Activated CD4-positive, alpha-beta T cell treated with anti-CD3 and anti-CD28 coated beads for 4 hours (primary cell): ENCODE results near the gene TPBGL.
"Not testable (repeated sequence)": the region's sequence is repeated elsewhere in the genome, so short reads cannot be mapped to it uniquely, and the experiment has no call there.

ENCODE experiments used
- DNase-seq, 2 donors: peaks; one replicate each; pipeline ENCODE4 v3.0.0-alpha.2; 2020

The TPBGL gene

GRCh38 chr11:75273411-75274391, 33.1 kb downstream of the TPBGL start:
- no peak for DNase-seq

GRCh38 chr11:75274716-75275115, 34.1 kb downstream of the TPBGL start:
- DNase-seq = not testable (repeated sequence)

- DNase-seq = peak; percentile 60 to 63
These were observed 35.0 kb downstream of the TPBGL start for GRCh38 chr11:75275581-75275980.

GRCh38 chr11:75276186-75276585, 35.6 kb downstream of the TPBGL start:
- DNase-seq = no peak

GRCh38 chr11:75276686-75277085, 36.1 kb downstream of the TPBGL start:
- no peak for DNase-seq

- DNase-seq = no peak
These were observed 36.7 kb downstream of the TPBGL start for GRCh38 chr11:75277211-75277805.

- DNase-seq = no peak
These were observed 37.6 kb downstream of the TPBGL start for GRCh38 chr11:75277991-75278790.

- DNase-seq = no peak
These were observed 38.7 kb downstream of the TPBGL start for GRCh38 chr11:75279273-75279672.

- DNase-seq = peak; percentile 62 to 74
These were observed 39.7 kb downstream of the TPBGL start for GRCh38 chr11:75280227-75280701.

- DNase-seq = no peak
These were observed 40.3 kb downstream of the TPBGL start for GRCh38 chr11:75280770-75281468.

- DNase-seq = no peak
These were observed 41.0 kb downstream of the TPBGL start for GRCh38 chr11:75281469-75282095.

- no peak for DNase-seq
These were observed 42.9 kb downstream of the TPBGL start for GRCh38 chr11:75283391-75283931.

- no peak for DNase-seq
These were observed 45.3 kb downstream of the TPBGL start for GRCh38 chr11:75285776-75286360.

GRCh38 chr11:75286826-75287465, 46.4 kb downstream of the TPBGL start:
- no peak for DNase-seq

- DNase-seq = no peak
These were observed 47.0 kb downstream of the TPBGL start for GRCh38 chr11:75287579-75287978.

- DNase-seq = no peak
These were observed 48.9 kb downstream of the TPBGL start for GRCh38 chr11:75289511-75289760.

GRCh38 chr11:75289919-75290318, 49.3 kb downstream of the TPBGL start:
- no peak for DNase-seq

- no peak for DNase-seq
These were observed 51.2 kb downstream of the TPBGL start for GRCh38 chr11:75291741-75292140.

GRCh38 chr11:75292943-75293342, 52.4 kb downstream of the TPBGL start:
- no peak for DNase-seq
